Measurements from ENCODE around the gene NFYA. TPM values are rescaled to one million over a fixed set of nuclear protein-coding genes. Genes with fewer than 3 reads are reported as not detected.

The NFYA gene
- total RNA-seq, 4 donors from 2014 or later: 18.5 to 27.7 (median 20.4) TPM

DNA sequence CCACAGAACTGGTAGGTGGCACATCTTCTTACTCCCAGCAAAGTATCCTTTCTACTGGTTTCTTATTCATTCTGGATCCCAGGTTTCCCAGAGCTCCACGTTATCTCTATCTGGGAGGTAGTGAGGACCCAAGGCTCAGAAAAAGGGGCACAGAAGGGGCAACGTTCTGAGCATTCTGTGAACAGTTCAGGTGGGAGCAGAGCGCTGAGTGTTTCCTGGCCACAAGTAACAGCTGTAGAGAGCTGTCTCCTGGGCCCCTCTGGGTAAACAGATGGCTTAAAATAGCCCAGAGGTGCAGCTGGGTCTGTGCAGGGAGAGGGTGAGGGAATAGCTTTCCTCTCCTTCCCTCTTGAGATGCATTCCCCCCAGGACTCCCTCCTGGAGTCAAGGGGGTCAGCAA lies 17.6 kb upstream of the NFYA start:
- TF ChIP-seq, protein P1, sequence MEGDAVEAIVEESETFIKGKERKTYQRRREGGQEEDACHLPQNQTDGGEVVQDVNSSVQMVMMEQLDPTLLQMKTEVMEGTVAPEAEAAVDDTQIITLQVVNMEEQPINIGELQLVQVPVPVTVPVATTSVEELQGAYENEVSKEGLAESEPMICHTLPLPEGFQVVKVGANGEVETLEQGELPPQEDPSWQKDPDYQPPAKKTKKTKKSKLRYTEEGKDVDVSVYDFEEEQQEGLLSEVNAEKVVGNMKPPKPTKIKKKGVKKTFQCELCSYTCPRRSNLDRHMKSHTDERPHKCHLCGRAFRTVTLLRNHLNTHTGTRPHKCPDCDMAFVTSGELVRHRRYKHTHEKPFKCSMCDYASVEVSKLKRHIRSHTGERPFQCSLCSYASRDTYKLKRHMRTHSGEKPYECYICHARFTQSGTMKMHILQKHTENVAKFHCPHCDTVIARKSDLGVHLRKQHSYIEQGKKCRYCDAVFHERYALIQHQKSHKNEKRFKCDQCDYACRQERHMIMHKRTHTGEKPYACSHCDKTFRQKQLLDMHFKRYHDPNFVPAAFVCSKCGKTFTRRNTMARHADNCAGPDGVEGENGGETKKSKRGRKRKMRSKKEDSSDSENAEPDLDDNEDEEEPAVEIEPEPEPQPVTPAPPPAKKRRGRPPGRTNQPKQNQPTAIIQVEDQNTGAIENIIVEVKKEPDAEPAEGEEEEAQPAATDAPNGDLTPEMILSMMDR (IDR thresholded peaks at IDR 0.05; ENCODE audit: low read depth): no peak

DNA sequence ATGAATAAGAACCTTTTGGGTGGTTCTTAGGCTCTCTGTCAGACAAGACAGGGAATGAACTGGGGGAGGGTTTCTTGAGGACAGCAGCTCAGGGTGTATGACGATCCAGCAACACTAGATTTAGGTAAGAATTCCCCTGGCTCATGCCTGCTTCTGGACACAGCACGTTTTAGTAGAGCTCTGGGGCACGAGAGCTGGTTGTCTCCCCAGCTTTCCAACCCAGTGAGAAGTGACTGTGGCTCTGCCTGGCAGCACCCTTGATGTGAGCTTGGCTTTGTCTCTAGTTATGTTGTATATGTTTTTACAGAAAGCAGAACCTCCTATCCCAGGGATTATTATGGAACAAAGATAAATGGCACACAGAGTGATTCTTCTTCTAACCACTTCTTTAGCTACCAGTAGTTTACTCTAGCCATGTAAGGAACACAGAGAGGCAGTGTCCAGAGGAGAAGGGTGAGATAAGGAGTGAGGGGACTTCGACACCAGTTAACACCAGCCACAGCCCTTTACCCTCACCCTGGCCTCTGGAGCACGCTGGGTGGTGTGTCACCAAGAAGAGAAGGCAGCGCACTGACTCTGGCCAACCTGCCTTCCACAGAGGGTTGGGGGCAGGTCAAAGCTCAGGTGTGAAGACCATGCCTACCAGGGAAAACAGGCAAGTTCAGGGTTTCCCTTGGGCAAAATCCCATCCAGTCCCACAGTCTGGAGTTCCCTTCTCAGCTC lies 15.8 kb upstream of the NFYA start:
- TF ChIP-seq, protein P1 (IDR thresholded peaks at IDR 0.05; ENCODE audit: low read depth): no peak

DNA sequence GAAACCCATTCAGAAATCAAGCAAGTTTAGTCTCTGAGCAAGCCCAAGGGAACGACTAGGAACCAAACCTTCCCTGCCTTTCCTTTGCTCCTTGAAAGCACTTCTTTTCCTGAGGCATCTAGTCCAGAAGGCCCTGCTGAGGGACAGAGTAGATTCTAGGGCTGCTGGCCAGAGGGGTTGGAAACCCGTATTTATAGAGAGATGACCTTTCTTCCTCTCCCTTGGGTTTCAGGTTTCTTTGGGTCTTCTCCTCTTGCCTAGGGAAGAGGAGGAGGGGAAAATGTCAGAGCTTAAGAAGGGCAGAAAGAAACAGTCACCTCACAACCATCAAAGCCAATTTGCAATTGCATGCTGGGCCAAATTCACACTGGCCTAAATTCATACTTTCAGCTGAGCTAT lies 14.0 kb upstream of the NFYA start:
- TF ChIP-seq, protein P1 (IDR thresholded peaks at IDR 0.05; ENCODE audit: low read depth): no peak

DNA sequence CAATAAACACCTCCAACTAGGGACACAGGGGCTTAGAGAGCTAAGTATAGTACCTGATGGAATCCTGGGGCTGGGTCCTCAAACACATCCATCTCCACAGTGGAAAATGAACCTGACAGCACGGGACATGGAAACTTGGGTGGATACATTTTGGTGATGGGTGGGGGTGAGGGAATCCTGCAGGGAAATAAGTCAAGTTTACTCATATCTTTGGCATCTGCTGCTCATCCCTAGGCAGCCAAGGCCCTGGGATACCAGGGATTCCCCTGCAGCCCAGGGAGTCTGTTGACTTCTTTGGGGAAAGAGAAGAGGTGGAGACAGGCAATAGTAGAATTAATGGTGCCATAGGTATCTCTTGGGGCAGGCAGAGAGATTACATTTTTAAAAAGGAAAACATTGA lies 13.2 kb upstream of the NFYA start:
- TF ChIP-seq, protein P1 (IDR thresholded peaks at IDR 0.05; ENCODE audit: low read depth): no peak

DNA sequence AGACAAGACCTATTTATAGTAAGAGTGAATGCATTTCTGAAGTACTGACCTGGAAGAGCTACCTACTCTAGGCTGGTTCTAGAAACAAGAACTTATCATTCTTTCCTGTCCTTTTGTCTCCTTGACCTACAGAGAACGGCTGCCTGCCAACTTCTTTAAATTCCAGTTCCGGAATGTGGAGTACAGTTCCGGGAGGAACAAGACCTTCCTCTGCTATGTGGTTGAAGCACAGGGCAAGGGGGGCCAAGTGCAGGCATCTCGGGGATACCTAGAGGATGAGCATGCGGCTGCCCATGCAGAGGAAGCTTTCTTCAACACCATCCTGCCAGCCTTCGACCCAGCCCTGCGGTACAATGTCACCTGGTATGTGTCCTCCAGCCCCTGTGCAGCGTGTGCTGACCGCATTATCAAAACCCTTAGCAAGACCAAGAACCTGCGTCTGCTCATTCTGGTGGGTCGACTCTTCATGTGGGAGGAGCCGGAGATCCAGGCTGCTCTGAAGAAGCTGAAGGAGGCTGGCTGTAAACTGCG lies 11.5 kb upstream of the NFYA start:
- TF ChIP-seq, protein P1 (IDR thresholded peaks at IDR 0.05; ENCODE audit: low read depth): no peak

DNA sequence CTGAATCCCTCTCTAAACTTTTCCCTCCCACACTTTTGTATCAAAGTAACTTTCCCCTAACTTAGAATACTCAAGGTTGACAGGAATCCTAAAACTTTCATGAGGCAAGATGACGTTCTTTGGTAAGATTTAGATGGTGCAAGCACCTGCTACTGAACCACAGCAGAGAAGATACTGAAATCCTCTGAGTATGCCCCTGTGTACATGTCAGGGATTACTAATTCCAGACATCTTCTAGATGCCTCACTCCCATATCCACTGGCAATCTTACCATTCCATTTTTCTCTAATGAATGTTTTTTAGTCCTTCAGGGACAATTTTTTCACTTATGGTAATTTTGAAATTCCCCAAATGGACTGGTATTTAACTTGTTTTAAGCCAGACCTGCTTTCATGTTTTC lies 10.7 kb upstream of the NFYA start:
- TF ChIP-seq, protein P1 (IDR thresholded peaks at IDR 0.05; ENCODE audit: low read depth): no peak

DNA sequence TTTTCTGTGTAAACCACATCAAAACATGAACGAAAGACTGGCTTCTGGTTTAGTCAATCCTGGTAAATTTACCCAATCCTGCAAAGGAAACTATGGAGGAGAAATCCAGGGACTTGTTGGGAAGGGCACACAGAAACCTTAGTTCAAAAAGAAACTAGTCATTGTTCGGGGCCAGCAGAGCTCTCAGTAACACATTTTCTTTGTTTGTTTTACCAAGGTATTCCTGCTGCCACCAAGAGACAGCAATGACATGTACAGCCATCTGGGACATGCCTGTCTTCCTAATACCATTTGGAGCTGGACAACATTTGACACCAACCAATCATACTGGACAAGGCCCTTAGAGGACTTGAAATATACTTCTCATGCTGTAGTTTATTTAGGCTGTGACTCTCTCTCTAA lies 8.9 kb upstream of the NFYA start:
- TF ChIP-seq, protein P1 (IDR thresholded peaks at IDR 0.05; ENCODE audit: low read depth): no peak

Data from subcutaneous adipose tissue (tissue), 4 donors.